DMS53 (cell line): ENCODE results near the gene MPPED2.

Source experiments
- DNase-seq: peaks from one replicate; lab custom pipeline; 2025; lab: John Stamatoyannopoulos, UW

The MPPED2 gene

DNA sequence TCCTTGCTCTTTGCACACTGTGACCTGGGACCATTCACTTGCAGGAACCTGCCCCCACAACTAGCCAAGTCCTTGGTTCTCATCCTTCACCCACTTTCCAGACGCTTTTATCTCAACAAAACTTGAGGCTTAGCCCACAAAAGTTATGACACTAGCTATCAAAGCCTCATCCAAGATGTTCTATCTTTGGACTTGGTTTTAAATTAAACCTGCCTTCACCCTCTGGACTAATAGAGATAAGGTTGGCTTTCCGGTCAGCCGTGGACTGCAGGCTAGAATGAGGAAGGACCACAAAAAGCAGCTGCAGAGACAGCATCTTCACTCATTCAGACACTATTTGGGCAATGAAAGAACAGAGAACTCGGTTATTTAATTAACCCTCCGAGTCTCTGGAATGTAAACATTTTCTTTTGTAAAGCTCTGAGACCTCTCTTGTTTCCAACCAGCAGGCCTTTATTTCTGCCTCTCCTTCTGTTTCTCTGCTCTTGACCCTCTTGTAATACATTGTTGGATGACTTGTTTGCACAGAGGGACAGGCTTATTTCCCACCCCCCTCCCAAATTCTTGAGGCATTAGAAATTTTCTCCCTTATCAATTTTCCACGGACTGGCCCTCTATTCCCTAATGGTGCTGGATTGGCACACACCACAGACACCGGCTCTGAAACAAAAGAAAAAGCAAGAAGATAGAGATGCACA, 221.9 kb downstream of the MPPED2 start:
- no peak for DNase-seq

DNA sequence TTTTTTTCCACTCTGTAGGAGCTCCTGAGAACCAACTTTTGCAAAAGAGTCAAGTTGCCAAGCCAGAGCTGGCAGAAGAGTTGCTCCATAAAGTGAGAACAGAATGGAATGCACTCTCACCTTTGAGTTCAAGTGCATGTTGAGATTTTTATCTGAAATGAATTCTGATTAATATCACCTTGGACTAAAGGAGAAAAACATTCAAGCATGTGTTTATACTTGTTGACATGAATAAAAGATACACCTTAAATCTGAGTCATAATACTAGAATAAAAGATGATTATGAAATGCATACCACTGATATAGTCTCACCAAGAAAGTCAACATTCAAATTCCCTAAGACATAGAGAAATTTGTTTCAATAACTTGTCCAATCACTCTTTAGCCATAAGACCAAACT, 225.4 kb downstream of the MPPED2 start:
- no peak for DNase-seq
